GM18508 (cell line): ENCODE results near the gene CHSY3.
A peak's percentile ranks its signal among the peaks of the same experiment; 100 is the strongest.

Source experiments
- ATAC-seq: cut with Tn5 transposase; IDR thresholded peaks from one replicate; pipeline ENCODE4 v1.9.1; 2021; ENCODE audit warnings: moderate number of reproducible peaks; ENCODE audit not compliant: insufficient read depth, unreplicated experiment

The CHSY3 gene

GRCh38 chr5:129904102-129904666 lies at the start of gene CHSY3:
Gene CHSY3, plus strand, starts transcription at chr5:129904465.
- peak; percentile 39 for ATAC-seq

- ATAC-seq: no peak
Measured at GRCh38 chr5:129856325-129856724, 47.9 kb upstream of the CHSY3 start.

- ATAC-seq: no peak
Measured at GRCh38 chr5:129857116-129857515, 47.1 kb upstream of the CHSY3 start.

DNA sequence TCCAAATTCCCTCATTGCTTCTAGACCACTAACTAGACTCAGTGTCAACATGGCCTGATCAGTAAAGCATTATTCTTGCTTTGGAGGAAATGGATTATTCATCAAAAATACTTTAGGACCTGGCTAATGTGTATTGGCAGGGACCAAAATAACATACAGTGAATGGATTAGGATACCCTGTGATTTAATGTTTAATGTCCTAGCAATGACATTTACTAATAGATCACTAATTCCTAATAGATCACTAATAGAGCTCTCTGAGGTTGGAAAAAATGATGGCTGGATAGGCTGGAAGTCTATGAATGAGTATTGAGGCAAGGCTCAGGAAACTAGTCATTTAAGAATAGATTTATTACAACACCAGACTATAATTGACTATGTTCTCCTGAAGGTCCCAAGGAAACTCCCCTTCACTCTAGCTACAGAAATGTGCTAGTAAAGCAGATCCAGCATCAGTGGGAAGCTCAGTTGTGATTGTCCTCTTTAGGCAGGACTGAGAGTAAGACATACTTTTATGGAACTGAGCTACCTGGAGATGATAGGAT lies 46.1 kb upstream of the CHSY3 start:
- ATAC-seq: peak; percentile 41

GRCh38 chr5:129884322-129884721 lies 19.9 kb upstream of the CHSY3 start:
- no peak for ATAC-seq

- no peak for ATAC-seq
Measured at GRCh38 chr5:129899454-129899853, 4.8 kb upstream of the CHSY3 start.

DNA sequence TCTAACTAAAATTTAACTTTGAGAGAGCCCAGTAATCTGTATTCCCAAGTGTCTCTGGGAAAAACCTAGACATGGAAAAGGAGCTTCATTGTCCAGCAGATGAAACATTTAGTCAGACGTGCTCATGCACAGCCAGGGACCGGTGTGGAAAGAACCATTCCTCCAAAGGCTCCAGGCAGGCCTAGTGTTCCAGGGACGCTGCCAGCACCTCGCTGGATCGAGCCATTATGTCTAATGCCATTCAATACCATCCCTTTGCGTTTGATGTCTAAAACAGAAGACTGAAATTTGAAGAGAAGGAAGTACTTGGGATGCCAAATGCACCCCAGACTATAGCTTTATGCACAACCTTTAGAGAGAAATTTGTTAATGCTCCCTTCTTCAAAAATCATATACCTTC lies 1.4 kb upstream of the CHSY3 start:
- ATAC-seq: no peak

GRCh38 chr5:129903466-129904101 lies 681 bp upstream of the CHSY3 start:
- no peak for ATAC-seq

DNA sequence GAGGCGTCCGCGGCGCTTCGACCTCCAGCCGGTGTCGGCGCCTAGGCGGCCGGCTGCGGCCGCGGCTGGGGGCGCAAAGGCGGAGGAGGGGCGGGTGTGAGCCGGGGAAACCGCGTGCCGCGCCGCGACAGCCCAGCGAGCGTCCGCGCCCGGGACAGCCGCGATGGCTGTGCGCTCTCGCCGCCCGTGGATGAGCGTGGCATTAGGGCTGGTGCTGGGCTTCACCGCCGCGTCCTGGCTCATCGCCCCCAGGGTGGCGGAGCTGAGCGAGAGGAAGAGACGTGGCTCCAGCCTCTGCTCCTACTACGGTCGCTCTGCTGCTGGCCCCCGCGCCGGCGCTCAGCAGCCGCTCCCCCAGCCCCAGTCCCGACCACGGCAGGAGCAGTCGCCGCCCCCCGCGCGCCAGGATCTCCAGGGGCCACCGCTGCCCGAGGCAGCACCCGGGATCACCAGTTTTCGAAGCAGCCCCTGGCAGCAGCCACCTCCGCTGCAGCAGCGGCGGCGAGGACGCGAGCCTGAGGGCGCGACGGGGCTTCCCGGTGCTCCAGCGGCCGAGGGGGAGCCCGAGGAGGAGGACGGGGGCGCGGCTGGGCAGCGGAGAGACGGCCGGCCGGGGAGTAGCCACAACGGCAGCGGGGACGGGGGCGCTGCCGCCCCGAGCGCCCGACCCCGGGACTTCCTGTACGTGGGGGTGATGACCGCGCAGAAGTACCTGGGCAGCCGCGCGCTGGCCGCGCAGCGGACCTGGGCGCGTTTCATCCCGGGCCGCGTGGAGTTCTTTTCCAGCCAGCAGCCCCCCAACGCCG lies 605 bp downstream of the CHSY3 start:
- ATAC-seq: peak; percentile 11

DNA sequence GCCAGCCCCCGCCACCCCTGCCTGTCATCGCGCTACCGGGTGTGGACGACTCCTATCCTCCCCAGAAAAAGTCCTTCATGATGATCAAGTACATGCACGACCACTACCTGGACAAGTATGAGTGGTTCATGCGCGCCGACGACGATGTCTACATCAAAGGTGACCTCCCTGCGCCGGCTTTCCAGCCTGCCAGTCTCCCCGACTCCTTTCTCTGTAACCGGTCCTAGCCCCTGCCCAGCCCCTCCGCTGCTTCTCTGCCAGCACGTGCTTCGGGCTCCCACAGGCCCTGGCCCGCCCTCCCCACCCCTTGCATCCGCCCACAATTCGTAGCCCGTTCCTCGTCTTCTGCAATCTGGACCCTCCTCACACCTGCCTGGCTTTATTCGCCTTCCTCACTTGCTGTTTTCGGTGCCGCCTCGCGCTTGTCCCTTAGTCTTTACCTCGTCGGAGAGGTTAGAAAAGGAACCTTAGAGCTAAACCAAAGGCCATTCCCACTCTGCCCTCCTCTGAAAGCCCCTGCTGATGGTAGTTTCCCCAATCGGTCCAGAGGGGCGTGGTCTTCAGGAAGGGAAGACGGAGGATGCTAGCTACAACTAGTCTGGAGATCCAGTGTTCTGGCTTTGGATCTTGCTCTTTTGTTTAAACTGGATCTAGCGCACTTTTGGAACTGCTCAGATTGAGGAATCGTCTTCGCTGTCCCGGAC lies 1.4 kb downstream of the CHSY3 start:
- no peak for ATAC-seq

DNA sequence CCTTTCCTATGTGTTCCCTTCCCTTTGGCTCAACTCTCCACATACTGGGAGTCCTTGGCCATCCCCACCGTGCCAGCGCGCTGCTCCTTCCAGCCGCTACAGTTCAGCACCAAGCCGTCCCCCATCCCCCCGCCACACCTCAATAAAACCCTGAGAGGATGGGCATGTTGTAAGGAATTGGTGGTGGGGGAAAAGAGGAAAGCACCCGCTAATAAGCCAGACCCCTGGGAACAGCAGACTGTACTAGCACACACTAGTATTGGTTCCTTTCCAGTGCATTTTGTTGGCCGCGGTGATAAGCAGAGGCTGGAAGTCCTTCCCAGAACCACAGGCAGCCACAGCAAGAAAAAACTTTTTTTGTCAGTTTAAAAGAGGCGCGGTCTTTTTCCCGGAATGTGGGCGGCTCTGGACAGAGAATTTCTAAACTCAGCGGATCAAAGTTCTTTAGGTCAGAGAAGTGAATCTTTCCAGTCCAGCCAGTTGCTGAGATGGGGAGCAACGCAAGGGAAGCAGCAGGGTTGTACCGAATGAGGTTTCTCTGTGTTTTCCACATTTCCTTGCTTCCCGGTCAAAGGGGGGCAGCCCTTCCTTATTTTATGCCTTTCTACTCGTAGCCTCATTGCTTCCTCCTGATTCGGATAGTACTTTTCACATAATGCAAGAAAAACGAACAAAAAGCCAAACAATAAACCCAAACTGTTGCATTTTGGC lies 2.1 kb downstream of the CHSY3 start:
- ATAC-seq: no peak

DNA sequence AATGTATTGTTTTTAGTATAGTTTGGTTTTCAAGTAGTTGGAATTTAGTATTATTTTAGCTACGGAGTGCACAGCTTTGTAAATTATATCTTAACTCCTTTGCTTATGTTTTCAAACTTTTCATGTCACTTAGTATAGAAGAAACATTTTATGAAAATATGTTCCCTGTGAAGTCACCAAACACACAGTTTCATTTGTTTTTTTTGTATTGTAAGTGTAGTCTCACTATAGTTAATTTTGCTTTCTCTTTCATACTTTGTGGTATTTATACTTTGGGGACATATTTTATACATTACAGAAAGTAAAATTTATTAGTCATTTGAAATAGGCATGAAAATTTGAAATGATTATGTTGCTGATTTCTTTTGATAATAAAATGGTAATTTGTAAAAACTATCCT lies 5.0 kb downstream of the CHSY3 start:
- ATAC-seq: no peak

- no peak for ATAC-seq
Measured at GRCh38 chr5:129912601-129913255, 8.5 kb downstream of the CHSY3 start.

DNA sequence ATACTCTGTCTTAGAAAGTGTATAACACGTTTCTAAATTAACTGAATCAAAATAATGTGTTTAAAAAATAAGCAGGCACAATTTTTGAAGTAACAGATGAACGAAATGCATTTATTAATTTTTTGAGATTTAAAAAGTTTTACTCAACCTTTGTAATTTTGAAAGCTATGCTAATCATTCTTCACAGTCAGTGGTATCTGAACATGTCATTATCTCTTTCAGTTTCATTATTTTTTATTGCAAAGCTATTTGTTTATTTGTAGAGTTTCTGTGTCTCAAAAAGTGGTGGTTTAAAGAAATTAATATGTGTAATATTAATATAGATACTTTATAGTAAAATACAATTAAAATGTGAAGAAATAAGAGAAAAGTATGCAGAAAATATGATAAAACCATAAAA lies 11.2 kb downstream of the CHSY3 start:
- no peak for ATAC-seq

DNA sequence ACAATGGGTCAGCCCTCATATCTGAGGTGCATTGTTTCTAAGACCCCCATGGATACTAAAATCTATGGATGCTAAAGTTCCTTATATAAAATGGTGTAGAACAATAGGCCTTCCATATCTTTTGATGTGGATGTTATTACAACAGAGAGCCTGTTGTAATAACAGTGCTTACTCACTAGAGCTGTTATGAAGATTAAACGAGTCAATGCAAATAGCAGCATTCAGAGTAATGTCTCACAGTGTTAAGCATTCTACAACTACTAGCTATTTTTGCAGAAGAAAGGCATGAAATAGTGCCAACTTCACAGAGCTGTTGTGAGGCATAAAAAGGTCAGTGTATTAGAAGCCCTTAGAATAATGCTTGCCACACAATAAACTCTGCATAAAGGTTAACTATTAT lies 13.0 kb downstream of the CHSY3 start:
- no peak for ATAC-seq

GRCh38 chr5:129921204-129921603 lies 16.9 kb downstream of the CHSY3 start:
- ATAC-seq: no peak

- no peak for ATAC-seq
Measured at GRCh38 chr5:129930221-129930620, 26.0 kb downstream of the CHSY3 start.

GRCh38 chr5:129935626-129936025 lies 31.4 kb downstream of the CHSY3 start:
- no peak for ATAC-seq

DNA sequence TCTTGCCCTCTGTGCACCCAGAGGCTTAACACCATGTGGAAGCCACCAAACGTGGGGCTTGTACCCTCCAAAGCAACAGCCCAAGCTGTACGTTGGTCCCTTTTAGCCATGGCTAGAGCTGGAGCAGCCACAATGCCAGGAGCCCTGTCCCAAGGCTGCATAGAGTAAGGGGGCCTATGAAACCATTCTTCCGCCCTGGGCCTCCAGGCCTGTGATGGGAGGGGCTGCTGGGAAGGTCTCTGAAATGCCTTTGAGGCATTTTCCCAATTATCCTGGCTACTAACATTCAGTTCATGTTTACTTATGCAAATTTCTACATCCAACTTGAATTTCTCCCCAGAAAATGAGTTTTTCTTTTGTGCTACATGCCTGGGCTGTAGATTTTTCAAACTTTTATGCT lies 33.8 kb downstream of the CHSY3 start:
- no peak for ATAC-seq

DNA sequence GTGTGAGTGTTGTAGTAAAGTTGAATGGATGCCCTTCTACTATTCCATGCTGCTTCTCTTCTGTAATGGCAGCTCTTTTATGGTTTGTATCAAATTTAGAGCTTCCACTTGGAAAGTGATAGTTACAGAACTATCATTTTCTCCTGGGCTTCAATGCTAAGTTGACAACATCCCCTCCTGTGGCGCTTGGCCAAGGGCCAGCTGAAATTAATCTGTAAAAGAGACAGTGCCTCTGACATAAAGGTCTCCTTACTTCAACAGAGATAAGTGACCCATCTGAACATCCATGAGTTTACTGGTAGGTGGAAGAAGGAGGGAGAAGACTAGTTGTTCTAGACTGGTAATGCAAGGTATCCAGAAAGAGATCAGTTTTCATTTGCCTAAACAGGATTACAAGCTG lies 39.7 kb downstream of the CHSY3 start:
- ATAC-seq: no peak
